SK-N-SH (cell line): ENCODE results near the gene NTRK2.

Source experiments
- FOSL2 ChIP-seq: IDR thresholded peaks from 2 replicates; pipeline ENCODE4 v1.4.0; 2012; ENCODE audit warnings: low read depth, mild to moderate bottlenecking, moderate library complexity, borderline replicate concordance
- GABPA ChIP-seq: IDR thresholded peaks from 2 replicates; pipeline ENCODE4 v1.4.0; 2012; ENCODE audit warnings: low read depth, mild to moderate bottlenecking
- NFIC ChIP-seq: IDR thresholded peaks from 2 replicates; pipeline ENCODE4 v1.4.0; 2012; ENCODE audit warnings: borderline replicate concordance
- POLR2AphosphoS5 ChIP-seq: IDR thresholded peaks from 2 replicates; pipeline ENCODE4 v1.6.1; 2012; ENCODE audit warnings: low read depth, low read length
- RCOR1 ChIP-seq: fragments of 150-350 bp; IDR thresholded peaks from 2 replicates; pipeline ENCODE4 v1.6.1; 2017; ENCODE audit warnings: antibody characterized with exemption, low read length
- TAF1 ChIP-seq: IDR thresholded peaks from 2 replicates; pipeline ENCODE4 v1.6.1; 2012; ENCODE audit warnings: low read depth, mild to moderate bottlenecking, low read length, moderate library complexity, borderline replicate concordance
- TF ChIP-seq, protein P1 (sequence below): fragments of 200-600 bp; sonication (generic); IDR thresholded peaks from 2 replicates; pipeline ENCODE4 v1.6.1; 2017; ENCODE audit warnings: antibody characterized with exemption, mild to moderate bottlenecking, moderate library complexity
- TF ChIP-seq, protein P2 (sequence below): IDR thresholded peaks from 2 replicates; pipeline ENCODE4 v1.4.0; 2012; ENCODE audit warnings: low read depth, borderline replicate concordance
- TF ChIP-seq, protein P3 (sequence below): IDR thresholded peaks from 2 replicates; pipeline ENCODE4 v1.4.0; 2012; ENCODE audit warnings: low read depth
- TF ChIP-seq, protein P4 (sequence below): fragments of 150-350 bp; IDR thresholded peaks from 2 replicates; pipeline ENCODE4 v1.6.1; 2017; ENCODE audit warnings: antibody characterized with exemption, low read length, low read depth, borderline replicate concordance

DNA sequence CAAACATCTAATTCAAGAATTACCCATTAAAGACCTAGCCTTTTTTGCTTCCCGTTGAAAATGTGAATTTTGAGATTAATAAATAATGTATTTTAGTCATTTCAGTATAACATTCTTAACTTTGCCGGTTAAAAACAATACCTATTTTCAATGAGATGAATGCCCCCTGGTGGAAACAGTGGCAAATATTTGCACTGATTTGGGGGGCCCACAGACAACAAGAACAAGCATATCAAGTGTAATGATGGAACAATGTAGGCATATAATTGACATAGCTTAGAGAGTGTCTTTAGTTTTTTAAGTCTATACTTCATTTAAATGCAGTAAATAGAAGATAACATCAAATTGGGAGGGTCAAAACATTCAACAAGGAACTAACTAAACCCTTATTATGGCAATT lies 111.9 kb downstream of the NTRK2 start:
- TF ChIP-seq, protein P1, sequence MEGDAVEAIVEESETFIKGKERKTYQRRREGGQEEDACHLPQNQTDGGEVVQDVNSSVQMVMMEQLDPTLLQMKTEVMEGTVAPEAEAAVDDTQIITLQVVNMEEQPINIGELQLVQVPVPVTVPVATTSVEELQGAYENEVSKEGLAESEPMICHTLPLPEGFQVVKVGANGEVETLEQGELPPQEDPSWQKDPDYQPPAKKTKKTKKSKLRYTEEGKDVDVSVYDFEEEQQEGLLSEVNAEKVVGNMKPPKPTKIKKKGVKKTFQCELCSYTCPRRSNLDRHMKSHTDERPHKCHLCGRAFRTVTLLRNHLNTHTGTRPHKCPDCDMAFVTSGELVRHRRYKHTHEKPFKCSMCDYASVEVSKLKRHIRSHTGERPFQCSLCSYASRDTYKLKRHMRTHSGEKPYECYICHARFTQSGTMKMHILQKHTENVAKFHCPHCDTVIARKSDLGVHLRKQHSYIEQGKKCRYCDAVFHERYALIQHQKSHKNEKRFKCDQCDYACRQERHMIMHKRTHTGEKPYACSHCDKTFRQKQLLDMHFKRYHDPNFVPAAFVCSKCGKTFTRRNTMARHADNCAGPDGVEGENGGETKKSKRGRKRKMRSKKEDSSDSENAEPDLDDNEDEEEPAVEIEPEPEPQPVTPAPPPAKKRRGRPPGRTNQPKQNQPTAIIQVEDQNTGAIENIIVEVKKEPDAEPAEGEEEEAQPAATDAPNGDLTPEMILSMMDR: peak; percentile 68
- TF ChIP-seq, protein P2, sequence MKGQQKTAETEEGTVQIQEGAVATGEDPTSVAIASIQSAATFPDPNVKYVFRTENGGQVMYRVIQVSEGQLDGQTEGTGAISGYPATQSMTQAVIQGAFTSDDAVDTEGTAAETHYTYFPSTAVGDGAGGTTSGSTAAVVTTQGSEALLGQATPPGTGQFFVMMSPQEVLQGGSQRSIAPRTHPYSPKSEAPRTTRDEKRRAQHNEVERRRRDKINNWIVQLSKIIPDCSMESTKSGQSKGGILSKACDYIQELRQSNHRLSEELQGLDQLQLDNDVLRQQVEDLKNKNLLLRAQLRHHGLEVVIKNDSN: no peak
- TF ChIP-seq FOSL2 (no peak), POLR2AphosphoS5 (no peak), TAF1 (no peak), RCOR1 (no peak), GABPA (no peak), NFIC (no peak)
- TF ChIP-seq, protein P3, sequence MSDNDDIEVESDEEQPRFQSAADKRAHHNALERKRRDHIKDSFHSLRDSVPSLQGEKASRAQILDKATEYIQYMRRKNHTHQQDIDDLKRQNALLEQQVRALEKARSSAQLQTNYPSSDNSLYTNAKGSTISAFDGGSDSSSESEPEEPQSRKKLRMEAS: no peak
- TF ChIP-seq, protein P4, sequence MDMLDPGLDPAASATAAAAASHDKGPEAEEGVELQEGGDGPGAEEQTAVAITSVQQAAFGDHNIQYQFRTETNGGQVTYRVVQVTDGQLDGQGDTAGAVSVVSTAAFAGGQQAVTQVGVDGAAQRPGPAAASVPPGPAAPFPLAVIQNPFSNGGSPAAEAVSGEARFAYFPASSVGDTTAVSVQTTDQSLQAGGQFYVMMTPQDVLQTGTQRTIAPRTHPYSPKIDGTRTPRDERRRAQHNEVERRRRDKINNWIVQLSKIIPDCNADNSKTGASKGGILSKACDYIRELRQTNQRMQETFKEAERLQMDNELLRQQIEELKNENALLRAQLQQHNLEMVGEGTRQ: no peak
